Pulmonary artery endothelial cell (primary cell): ENCODE results near the gene DGKE. TPM values are rescaled to one million over a fixed set of nuclear protein-coding genes. Genes with fewer than 3 reads are reported as not detected.

Source experiments
- DNase-seq: peaks from one replicate; pipeline ENCODE4 v3.0.0-alpha.2; 2011; ENCODE audit warnings: low read depth, low spot score
- total RNA-seq: library from RNA; depleted of rRNA; stranded (reverse); fragments of >200 nt; gene quantifications from 2 replicates; pipeline ENCODE4 v1.2.3, GENCODE V29; 2014

The DGKE gene
- total RNA-seq, 1 donor from 2014 or later: 6.9 TPM

GRCh38 chr17:56913867-56914580 lies 80.1 kb downstream of the DGKE start, which contains the start of gene TRIM25:
Gene TRIM25 (minus strand): TSS chr17:56914049. CDS start chr17:56913988, 61 bp downstream.
- peak; percentile 61 for DNase-seq

- no peak for DNase-seq
Measured at GRCh38 chr17:56914581-56915273, 80.8 kb downstream of the DGKE start.

GRCh38 chr17:56917559-56918296 lies 83.8 kb downstream of the DGKE start:
- DNase-seq: no peak

GRCh38 chr17:56918916-56919315 lies 85.0 kb downstream of the DGKE start:
- no peak for DNase-seq

Other genes starting within 250 kb of the DGKE start
- gene NOG, start 240.5 kb upstream of the DGKE start, total RNA-seq: 0.92 and 4.4 TPM in 2 replicates
- 1.3 and 1.4 TPM in 2 replicates for gene C17orf67, start 231 bp upstream of the DGKE start, total RNA-seq
- gene TRIM25, start 79.9 kb downstream of the DGKE start, total RNA-seq: 27.5 and 32.9 TPM in 2 replicates
- 14.7 and 18.9 TPM in 2 replicates for gene COIL, start 126.9 kb downstream of the DGKE start, total RNA-seq
- gene SCPEP1, start 144.0 kb downstream of the DGKE start, total RNA-seq: 32.6 and 60.6 TPM in 2 replicates